ENCODE data around the gene FTO.

FTO gene

DNA sequence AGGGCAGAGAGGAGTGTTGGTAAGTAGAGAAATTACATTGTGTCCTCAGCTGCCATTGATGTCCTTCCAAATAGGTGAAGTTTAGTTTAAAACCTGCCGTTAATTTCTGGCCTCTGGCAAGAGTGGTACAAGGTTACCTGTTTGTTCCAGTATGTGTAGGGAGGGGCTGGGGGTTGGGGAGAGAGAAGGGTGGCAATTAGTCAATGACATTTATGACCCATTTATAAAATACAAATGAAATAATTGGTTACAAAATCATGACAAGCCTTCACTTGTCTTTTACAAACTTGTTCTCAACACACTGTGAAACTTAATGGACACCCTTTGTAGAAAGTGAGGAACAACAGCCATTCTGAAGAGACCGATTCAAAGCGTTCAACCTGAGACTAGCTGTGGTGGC, 281.0 kb downstream of the FTO start:
- TF ChIP-seq, protein P1, sequence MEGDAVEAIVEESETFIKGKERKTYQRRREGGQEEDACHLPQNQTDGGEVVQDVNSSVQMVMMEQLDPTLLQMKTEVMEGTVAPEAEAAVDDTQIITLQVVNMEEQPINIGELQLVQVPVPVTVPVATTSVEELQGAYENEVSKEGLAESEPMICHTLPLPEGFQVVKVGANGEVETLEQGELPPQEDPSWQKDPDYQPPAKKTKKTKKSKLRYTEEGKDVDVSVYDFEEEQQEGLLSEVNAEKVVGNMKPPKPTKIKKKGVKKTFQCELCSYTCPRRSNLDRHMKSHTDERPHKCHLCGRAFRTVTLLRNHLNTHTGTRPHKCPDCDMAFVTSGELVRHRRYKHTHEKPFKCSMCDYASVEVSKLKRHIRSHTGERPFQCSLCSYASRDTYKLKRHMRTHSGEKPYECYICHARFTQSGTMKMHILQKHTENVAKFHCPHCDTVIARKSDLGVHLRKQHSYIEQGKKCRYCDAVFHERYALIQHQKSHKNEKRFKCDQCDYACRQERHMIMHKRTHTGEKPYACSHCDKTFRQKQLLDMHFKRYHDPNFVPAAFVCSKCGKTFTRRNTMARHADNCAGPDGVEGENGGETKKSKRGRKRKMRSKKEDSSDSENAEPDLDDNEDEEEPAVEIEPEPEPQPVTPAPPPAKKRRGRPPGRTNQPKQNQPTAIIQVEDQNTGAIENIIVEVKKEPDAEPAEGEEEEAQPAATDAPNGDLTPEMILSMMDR (IDR thresholded peaks at IDR 0.05): no peak
- H3K4me3 ChIP-seq (ENCODE audit: low read depth in 1 of 2, low read length in 1 of 2): no peak overlapping the region
- no peaks in the 10 kb centered on the region for H3K9me3 ChIP-seq
- H3K36me3 ChIP-seq: no peaks in the 10 kb centered on the region
- no peak overlapping the region for H3K27ac ChIP-seq
- H3K4me1 ChIP-seq (ENCODE audit: control insufficient read depth in 1 of 2, insufficient read depth in 1 of 2, low read depth in 1 of 2, low read length in 1 of 2): no peaks in the 10 kb centered on the region
- no peaks in the 10 kb centered on the region for H3K27me3 ChIP-seq

DNA sequence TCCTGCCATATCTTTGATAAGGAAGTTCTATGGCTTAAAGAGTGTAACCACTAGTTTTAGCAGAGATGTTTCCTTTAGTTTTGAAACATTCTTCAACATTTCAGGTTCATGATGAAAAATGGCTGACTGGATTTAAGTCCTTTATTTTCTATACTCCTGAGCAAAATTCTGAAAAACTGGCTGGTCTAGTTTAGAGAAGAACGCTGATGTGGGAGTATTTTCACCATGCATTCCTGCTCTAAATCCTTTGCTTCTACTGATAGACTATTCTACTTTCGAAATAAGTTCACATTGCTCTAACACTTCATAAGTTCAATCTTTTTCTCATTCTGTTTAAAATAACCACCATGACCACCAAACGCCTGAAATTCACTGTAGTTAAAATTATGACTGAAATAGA, 281.9 kb downstream of the FTO start:
- Histone ChIP-seq H3K4me1 (ENCODE audit: control insufficient read depth in 1 of 2, insufficient read depth in 1 of 2, low read depth in 1 of 2, low read length in 1 of 2) (no peaks in the 10 kb centered on the region), H3K27ac (no peak overlapping the region), H3K27me3 (no peaks in the 10 kb centered on the region), H3K9me3 (no peaks in the 10 kb centered on the region), H3K4me3 (ENCODE audit: low read depth in 1 of 2, low read length in 1 of 2) (no peak overlapping the region), H3K36me3 (no peaks in the 10 kb centered on the region)
- TF ChIP-seq, protein P1 (IDR thresholded peaks at IDR 0.05): no peak

DNA sequence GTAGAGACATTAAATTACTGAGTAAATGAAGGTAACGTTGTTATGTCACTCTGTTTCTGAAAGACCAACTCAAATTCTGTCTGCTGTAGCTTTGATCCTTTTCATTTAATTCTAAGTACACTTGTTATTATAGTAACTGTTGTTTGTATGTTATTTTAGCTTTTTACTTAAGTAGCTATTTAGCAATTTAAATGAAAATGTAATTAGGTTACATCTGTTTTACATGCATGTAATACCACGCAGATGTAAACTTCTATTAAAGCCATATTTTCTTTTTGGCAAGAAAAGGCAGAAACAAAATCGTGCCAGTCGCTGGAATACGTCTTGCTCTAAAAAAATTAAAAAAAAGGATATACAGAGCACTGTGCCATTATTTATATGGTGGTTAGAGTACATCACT, 282.8 kb downstream of the FTO start:
- TF ChIP-seq, protein P1 (IDR thresholded peaks at IDR 0.05): no peak
- no peaks in the 10 kb centered on the region for H3K36me3 ChIP-seq
- no peaks in the 10 kb centered on the region for H3K27me3 ChIP-seq
- no peaks in the 10 kb centered on the region for H3K9me3 ChIP-seq
- H3K4me1 ChIP-seq (ENCODE audit: control insufficient read depth in 1 of 2, insufficient read depth in 1 of 2, low read depth in 1 of 2, low read length in 1 of 2): peaks cover 0 to 2% of the 10 kb centered on the region in 2 experiments
- H3K4me3 ChIP-seq (ENCODE audit: low read depth in 1 of 2, low read length in 1 of 2): no peak overlapping the region
- H3K27ac ChIP-seq: no peak overlapping the region

DNA sequence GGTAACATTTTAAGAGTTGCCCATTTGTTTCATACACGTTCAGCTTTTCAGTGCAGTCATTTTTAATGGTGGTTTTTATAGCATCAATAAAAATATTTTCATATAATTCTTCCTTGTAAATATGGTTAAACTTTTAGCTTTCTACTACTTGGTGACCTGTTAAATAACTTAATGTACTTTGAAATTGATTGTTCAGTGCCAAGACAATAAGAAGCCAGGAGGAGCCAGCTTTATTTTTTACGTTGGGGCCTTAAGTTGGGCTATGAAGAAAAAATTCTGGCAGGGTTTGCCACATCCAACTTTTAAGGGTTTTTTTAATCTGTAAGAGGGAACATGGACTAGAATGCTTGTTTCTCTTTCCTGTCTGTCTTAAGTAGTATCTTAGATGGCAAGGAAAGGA, 284.2 kb downstream of the FTO start:
- TF ChIP-seq, protein P1 (IDR thresholded peaks at IDR 0.05): no peak
- Histone ChIP-seq H3K4me1 (ENCODE audit: control insufficient read depth in 1 of 2, insufficient read depth in 1 of 2, low read depth in 1 of 2, low read length in 1 of 2) (peaks cover 0 to 7% of the 10 kb centered on the region in 2 experiments), H3K4me3 (ENCODE audit: low read depth in 1 of 2, low read length in 1 of 2) (no peak overlapping the region), H3K27me3 (no peaks in the 10 kb centered on the region), H3K27ac (no peak overlapping the region), H3K9me3 (no peaks in the 10 kb centered on the region), H3K36me3 (no peaks in the 10 kb centered on the region)

DNA sequence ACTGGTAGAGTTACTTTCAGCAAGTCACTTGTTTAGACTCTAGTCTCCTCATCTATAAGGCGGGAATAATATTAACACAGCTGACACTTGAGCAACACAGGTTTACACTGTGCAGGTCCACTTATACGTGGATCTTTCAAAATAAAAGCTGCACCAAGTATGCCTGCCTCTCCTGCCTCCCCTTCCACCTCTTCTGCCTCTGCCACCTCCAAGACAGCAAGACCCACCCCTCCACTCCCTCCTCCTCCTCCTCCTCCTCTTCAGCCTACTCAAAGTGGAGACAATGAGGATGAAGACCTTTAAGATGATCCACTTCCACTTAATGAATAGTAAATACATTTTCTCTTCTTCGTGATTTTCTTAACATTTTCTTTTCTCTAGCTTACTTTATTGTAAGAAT, 285.6 kb downstream of the FTO start:
- Histone ChIP-seq H3K27ac (no peak overlapping the region), H3K27me3 (no peaks in the 10 kb centered on the region), H3K36me3 (no peaks in the 10 kb centered on the region), H3K4me1 (ENCODE audit: control insufficient read depth in 1 of 2, insufficient read depth in 1 of 2, low read depth in 1 of 2, low read length in 1 of 2) (peaks cover 0 to 7% of the 10 kb centered on the region in 2 experiments), H3K9me3 (no peaks in the 10 kb centered on the region), H3K4me3 (ENCODE audit: low read depth in 1 of 2, low read length in 1 of 2) (no peak overlapping the region)
- TF ChIP-seq, protein P1 (IDR thresholded peaks at IDR 0.05): no peak

All from neutrophil (primary cell).